HepG2 (cell line): ENCODE data around the gene HNRNPA1. TPM values are rescaled to one million over a fixed set of nuclear protein-coding genes. Genes with fewer than 3 reads are reported as not detected.
A peak's percentile ranks its signal among the peaks of the same experiment; 100 is the strongest.

Experiments used
- HNRNPK ChIP-seq: fragments of 200-400 bp; formaldehyde crosslinking; IDR thresholded peaks from 2 replicates; pipeline ENCODE4 v1.6.1; 2018; ENCODE audit warnings: low read length, low read depth, moderate library complexity, mild to moderate bottlenecking; ENCODE audit not compliant: poor library complexity, severe bottlenecking
- PHF21A ChIP-seq: sonication (generic); formaldehyde crosslinking; IDR thresholded peaks from 2 replicates; pipeline ENCODE4 v1.5.0; 2020; ENCODE audit warnings: mild to moderate bottlenecking, missing genetic modification reagents
- RBM39 ChIP-seq: fragments of 200-400 bp; formaldehyde crosslinking; IDR thresholded peaks from one replicate; pipeline ENCODE4 v1.6.1; 2018; ENCODE audit warnings: antibody characterized with exemption, mild to moderate bottlenecking, low read depth, low read length; ENCODE audit not compliant: poor library complexity, severe bottlenecking
- RFX1 ChIP-seq: fragments of 450-650 bp; IDR thresholded peaks from 2 replicates; pipeline ENCODE4 v1.6.1; 2017
- SPEN ChIP-seq: sonication (generic); formaldehyde crosslinking; IDR thresholded peaks from 2 replicates; pipeline ENCODE4 v1.5.1; 2020; ENCODE audit warnings: low read depth, mild to moderate bottlenecking, missing genetic modification reagents
- ZBTB20 ChIP-seq: sonication (generic); formaldehyde crosslinking; IDR thresholded peaks from 2 replicates; pipeline ENCODE4 v1.8.1; 2023; ENCODE audit warnings: missing genetic modification reagents, low read depth, mild to moderate bottlenecking, borderline replicate concordance
- ZNF138 ChIP-seq: sonication (generic); formaldehyde crosslinking; IDR thresholded peaks from 2 replicates; pipeline ENCODE4 v1.5.0; 2020; ENCODE audit warnings: mild to moderate bottlenecking, low read depth, missing genetic modification reagents
- ZNF274 ChIP-seq: sonication (generic); formaldehyde crosslinking; IDR thresholded peaks from 2 replicates; pipeline ENCODE4 v1.5.1; 2020; ENCODE audit warnings: mild to moderate bottlenecking, missing genetic modification reagents
- ZNF326 ChIP-seq: sonication (generic); formaldehyde crosslinking; IDR thresholded peaks from 2 replicates; pipeline ENCODE4 v1.4.0; 2020; ENCODE audit warnings: missing genetic modification reagents, borderline replicate concordance
- ZNF431 ChIP-seq: sonication (generic); formaldehyde crosslinking; IDR thresholded peaks from 2 replicates; pipeline ENCODE4 v1.9.0; 2022; ENCODE audit warnings: missing genetic modification reagents, low read depth, mild to moderate bottlenecking, borderline replicate concordance
- ZNF451 ChIP-seq: sonication (generic); formaldehyde crosslinking; IDR thresholded peaks from 2 replicates; pipeline ENCODE4 v1.5.0; 2020; ENCODE audit warnings: mild to moderate bottlenecking, missing genetic modification reagents
- ZNF496 ChIP-seq: sonication (generic); formaldehyde crosslinking; IDR thresholded peaks from 2 replicates; pipeline ENCODE4 v1.8.1; 2023; ENCODE audit warnings: mild to moderate bottlenecking, moderate library complexity, missing genetic modification reagents; ENCODE audit not compliant: insufficient replicate concordance
- polyA plus RNA-seq, 8 experiments: library from polyadenylated mRNA; depleted of rRNA in 3 of 8; stranded (reverse) in 7 of 8; unstranded in 1 of 8; fragments of >200 nt; fragmentation: Illumina TruSeq in 4 of 8; extraction: Trizol in 4 of 8; gene quantifications; 2 replicates each; pipeline versions ENCODE4 v1.2.1 to v1.2.3, GENCODE V29; 2011 to 2016; ENCODE audit warnings: low read depth in 4 of 8, missing spikeins in 1 of 8, mixed read lengths in 1 of 8; ENCODE audit not compliant: insufficient read depth in 1 of 8
- total RNA-seq, 5 experiments: library from RNA; depleted of rRNA; stranded (reverse); fragments of >200 nt; fragmentation: Illumina TruSeq; extraction: Trizol; gene quantifications; 2 replicates each; pipeline ENCODE4 v1.2.3, GENCODE V29; 2016; ENCODE audit warnings: low read depth in 1 of 5
- TF ChIP-seq, protein P1 (sequence below): sonication (generic); formaldehyde crosslinking; IDR thresholded peaks from 2 replicates; pipeline ENCODE4; 2020; ENCODE audit warnings: missing genetic modification reagents, mild to moderate bottlenecking, borderline replicate concordance
- TF ChIP-seq, protein P2 (sequence below): sonication (generic); formaldehyde crosslinking; IDR thresholded peaks from 2 replicates; pipeline ENCODE4 v1.5.1; 2020; ENCODE audit warnings: missing genetic modification reagents, mild to moderate bottlenecking, borderline replicate concordance
- TF ChIP-seq, protein P3 (sequence below): sonication (generic); formaldehyde crosslinking; IDR thresholded peaks from 2 replicates; pipeline ENCODE4 v1.5.1; 2020; ENCODE audit warnings: missing genetic modification reagents, mild to moderate bottlenecking, borderline replicate concordance
- TF ChIP-seq, protein P4 (sequence below): sonication (generic); formaldehyde crosslinking; IDR thresholded peaks from 2 replicates; pipeline ENCODE4 v1.4.0; 2020; ENCODE audit warnings: missing genetic modification reagents

Gene HNRNPA1
- total and polyA plus RNA-seq, 2 of the 13 experiments (the other 11 are each of a cell fraction or from before 2014, with no cell fraction given): 535 to 1,820 TPM

DNA sequence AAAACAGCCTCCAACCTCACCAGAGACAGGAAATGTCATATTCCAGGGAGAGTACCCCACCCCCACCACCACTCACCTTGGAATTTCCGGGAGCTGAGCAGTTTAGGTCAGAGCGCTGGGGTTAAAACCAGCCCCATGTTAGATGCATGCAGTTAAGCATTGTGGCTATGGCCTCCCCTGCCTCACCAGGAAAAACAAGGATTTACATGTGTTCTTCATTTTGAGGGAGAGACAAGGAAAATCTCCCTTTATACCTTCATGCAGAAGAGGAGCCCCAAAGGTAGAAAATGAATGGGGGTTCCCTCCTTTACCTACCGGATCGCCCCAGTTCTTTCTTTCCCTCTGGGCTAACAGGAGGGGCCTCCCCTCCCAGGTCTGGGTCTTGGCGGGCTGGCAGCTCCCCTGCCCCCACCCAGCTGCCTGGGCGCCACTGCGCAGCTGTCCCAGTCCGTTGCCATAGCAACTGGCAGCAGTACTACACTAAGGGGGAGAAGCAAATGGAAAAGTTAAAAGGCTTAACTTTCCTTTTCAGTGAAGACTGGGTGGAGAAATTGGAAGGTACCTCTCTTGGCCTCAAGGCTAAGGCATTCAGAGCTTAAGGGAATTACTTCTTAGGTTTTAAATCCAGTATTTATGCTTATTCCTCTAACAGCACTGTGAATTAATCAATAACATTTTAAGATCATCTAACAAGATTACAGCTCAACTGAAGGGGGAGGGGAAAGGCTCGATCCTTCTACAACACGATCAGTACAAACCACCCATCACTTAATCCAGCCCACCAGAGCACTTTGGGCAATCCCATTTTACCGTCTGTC lies 21.1 kb upstream of the HNRNPA1 start (continued):
- TF ChIP-seq, protein P1, sequence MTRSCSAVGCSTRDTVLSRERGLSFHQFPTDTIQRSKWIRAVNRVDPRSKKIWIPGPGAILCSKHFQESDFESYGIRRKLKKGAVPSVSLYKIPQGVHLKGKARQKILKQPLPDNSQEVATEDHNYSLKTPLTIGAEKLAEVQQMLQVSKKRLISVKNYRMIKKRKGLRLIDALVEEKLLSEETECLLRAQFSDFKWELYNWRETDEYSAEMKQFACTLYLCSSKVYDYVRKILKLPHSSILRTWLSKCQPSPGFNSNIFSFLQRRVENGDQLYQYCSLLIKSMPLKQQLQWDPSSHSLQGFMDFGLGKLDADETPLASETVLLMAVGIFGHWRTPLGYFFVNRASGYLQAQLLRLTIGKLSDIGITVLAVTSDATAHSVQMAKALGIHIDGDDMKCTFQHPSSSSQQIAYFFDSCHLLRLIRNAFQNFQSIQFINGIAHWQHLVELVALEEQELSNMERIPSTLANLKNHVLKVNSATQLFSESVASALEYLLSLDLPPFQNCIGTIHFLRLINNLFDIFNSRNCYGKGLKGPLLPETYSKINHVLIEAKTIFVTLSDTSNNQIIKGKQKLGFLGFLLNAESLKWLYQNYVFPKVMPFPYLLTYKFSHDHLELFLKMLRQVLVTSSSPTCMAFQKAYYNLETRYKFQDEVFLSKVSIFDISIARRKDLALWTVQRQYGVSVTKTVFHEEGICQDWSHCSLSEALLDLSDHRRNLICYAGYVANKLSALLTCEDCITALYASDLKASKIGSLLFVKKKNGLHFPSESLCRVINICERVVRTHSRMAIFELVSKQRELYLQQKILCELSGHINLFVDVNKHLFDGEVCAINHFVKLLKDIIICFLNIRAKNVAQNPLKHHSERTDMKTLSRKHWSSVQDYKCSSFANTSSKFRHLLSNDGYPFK: no peak
- TF ChIP-seq ZNF138 (CRISPR knock-in tag) (no peak), ZNF451 (CRISPR knock-in tag) (no peak), HNRNPK (no peak), RFX1 (peak; percentile 44; the same call in 1 of the 2 replicates), PHF21A (CRISPR knock-in tag) (no peak), ZNF274 (CRISPR knock-in tag) (no peak), ZNF431 (CRISPR knock-in tag) (no peak), RBM39 (no peak), ZBTB20 (CRISPR knock-in tag) (no peak), SPEN (CRISPR knock-in tag) (no peak), ZNF496 (CRISPR knock-in tag) (no peak), ZNF326 (CRISPR knock-in tag) (no peak)
- TF ChIP-seq, protein P2, sequence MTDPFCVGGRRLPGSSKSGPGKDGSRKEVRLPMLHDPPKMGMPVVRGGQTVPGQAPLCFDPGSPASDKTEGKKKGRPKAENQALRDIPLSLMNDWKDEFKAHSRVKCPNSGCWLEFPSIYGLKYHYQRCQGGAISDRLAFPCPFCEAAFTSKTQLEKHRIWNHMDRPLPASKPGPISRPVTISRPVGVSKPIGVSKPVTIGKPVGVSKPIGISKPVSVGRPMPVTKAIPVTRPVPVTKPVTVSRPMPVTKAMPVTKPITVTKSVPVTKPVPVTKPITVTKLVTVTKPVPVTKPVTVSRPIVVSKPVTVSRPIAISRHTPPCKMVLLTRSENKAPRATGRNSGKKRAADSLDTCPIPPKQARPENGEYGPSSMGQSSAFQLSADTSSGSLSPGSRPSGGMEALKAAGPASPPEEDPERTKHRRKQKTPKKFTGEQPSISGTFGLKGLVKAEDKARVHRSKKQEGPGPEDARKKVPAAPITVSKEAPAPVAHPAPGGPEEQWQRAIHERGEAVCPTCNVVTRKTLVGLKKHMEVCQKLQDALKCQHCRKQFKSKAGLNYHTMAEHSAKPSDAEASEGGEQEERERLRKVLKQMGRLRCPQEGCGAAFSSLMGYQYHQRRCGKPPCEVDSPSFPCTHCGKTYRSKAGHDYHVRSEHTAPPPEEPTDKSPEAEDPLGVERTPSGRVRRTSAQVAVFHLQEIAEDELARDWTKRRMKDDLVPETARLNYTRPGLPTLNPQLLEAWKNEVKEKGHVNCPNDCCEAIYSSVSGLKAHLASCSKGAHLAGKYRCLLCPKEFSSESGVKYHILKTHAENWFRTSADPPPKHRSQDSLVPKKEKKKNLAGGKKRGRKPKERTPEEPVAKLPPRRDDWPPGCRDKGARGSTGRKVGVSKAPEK (CRISPR knock-in tag): no peak
- TF ChIP-seq, protein P3, sequence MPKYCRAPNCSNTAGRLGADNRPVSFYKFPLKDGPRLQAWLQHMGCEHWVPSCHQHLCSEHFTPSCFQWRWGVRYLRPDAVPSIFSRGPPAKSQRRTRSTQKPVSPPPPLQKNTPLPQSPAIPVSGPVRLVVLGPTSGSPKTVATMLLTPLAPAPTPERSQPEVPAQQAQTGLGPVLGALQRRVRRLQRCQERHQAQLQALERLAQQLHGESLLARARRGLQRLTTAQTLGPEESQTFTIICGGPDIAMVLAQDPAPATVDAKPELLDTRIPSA (CRISPR knock-in tag): no peak
- TF ChIP-seq, protein P4, sequence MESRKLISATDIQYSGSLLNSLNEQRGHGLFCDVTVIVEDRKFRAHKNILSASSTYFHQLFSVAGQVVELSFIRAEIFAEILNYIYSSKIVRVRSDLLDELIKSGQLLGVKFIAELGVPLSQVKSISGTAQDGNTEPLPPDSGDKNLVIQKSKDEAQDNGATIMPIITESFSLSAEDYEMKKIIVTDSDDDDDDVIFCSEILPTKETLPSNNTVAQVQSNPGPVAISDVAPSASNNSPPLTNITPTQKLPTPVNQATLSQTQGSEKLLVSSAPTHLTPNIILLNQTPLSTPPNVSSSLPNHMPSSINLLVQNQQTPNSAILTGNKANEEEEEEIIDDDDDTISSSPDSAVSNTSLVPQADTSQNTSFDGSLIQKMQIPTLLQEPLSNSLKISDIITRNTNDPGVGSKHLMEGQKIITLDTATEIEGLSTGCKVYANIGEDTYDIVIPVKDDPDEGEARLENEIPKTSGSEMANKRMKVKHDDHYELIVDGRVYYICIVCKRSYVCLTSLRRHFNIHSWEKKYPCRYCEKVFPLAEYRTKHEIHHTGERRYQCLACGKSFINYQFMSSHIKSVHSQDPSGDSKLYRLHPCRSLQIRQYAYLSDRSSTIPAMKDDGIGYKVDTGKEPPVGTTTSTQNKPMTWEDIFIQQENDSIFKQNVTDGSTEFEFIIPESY (CRISPR knock-in tag): peak; percentile 67
- TF ChIP-seq, all 625 proteins: peak for 3
